ENCODE data around the gene GFOD1.
"Not testable (repeated sequence)": the region's sequence is repeated elsewhere in the genome, so short reads cannot be mapped to it uniquely, and the experiment has no call there.

The GFOD1 gene

GRCh38 chr6:13462458-13463327 is 24.7 kb downstream of the GFOD1 start:
- DNase-seq, result no peak

- no peak for DNase-seq
Observed at GRCh38 chr6:13461805-13462204, 25.6 kb downstream of the GFOD1 start.

GRCh38 chr6:13461307-13461706 is 26.1 kb downstream of the GFOD1 start:
- DNase-seq, result no peak

- DNase-seq, result not testable (repeated sequence)
Observed at GRCh38 chr6:13460289-13460688, 27.1 kb downstream of the GFOD1 start.

- DNase-seq, result no peak
Observed at GRCh38 chr6:13457577-13457976, 29.8 kb downstream of the GFOD1 start.

GRCh38 chr6:13455552-13455966 is 31.8 kb downstream of the GFOD1 start:
- DNase-seq, result no peak

- DNase-seq, result peak; percentile 83
Observed at GRCh38 chr6:13454286-13455221, 32.8 kb downstream of the GFOD1 start.

GRCh38 chr6:13453771-13454251 is 33.6 kb downstream of the GFOD1 start:
- peak; percentile 37 for DNase-seq

GRCh38 chr6:13453153-13453552 is 34.2 kb downstream of the GFOD1 start:
- DNase-seq, result no peak

GRCh38 chr6:13452346-13453117 is 34.9 kb downstream of the GFOD1 start:
- no peak for DNase-seq

GRCh38 chr6:13451181-13451895 is 36.1 kb downstream of the GFOD1 start:
- DNase-seq, result no peak

- DNase-seq, result no peak
Observed at GRCh38 chr6:13450628-13451027, 36.8 kb downstream of the GFOD1 start.

- DNase-seq, result no peak
Observed at GRCh38 chr6:13447949-13448724, 39.3 kb downstream of the GFOD1 start.

GRCh38 chr6:13446381-13446780 is 41.0 kb downstream of the GFOD1 start:
- DNase-seq, result no peak

GRCh38 chr6:13445744-13446115 is 41.7 kb downstream of the GFOD1 start:
- no peak for DNase-seq

- DNase-seq, result no peak
Observed at GRCh38 chr6:13445005-13445743, 42.2 kb downstream of the GFOD1 start.

GRCh38 chr6:13444604-13445003 is 42.8 kb downstream of the GFOD1 start:
- DNase-seq, result no peak

GRCh38 chr6:13443978-13444377 is 43.4 kb downstream of the GFOD1 start:
- not testable (repeated sequence) for DNase-seq

- no peak for DNase-seq
Observed at GRCh38 chr6:13441778-13442177, 45.6 kb downstream of the GFOD1 start.

GRCh38 chr6:13439644-13440043 is 47.8 kb downstream of the GFOD1 start:
- no peak for DNase-seq

GRCh38 chr6:13438126-13438525 is 49.3 kb downstream of the GFOD1 start:
- DNase-seq, result no peak
